Chondrocyte (in vitro differentiated cells): ENCODE measurements around the gene RPL10. TPM values are rescaled to one million over a fixed set of nuclear protein-coding genes. Genes with fewer than 3 reads are reported as not detected.
A peak's percentile ranks its signal among the peaks of the same experiment; 100 is the strongest.

Experiments used
- DNase-seq: peaks from one replicate; pipeline ENCODE4 v3.0.0; 2021; ENCODE audit warnings: mixed read lengths, low spot score
- H3K27ac Mint-ChIP-seq: one replicate; pipeline ENCODE4 v1.8.0; 2021; ENCODE audit warnings: mild to moderate bottlenecking, moderate library complexity, mixed read lengths; ENCODE audit not compliant: unreplicated experiment
- H3K27me3 Mint-ChIP-seq: 2 replicates; pipeline ENCODE4 v1.8.0; 2021; ENCODE audit warnings: low read depth, mixed read lengths
- H3K36me3 Mint-ChIP-seq: 2 replicates; pipeline ENCODE4 v1.8.0; 2021; ENCODE audit warnings: low read depth, mixed read lengths
- H3K4me1 Mint-ChIP-seq: 2 replicates; pipeline ENCODE4 v1.8.0; 2021; ENCODE audit warnings: low read depth, mild to moderate bottlenecking, mixed read lengths
- H3K4me3 Mint-ChIP-seq: one replicate; pipeline ENCODE4 v1.8.0; 2021; ENCODE audit warnings: mild to moderate bottlenecking, moderate library complexity, mixed read lengths; ENCODE audit not compliant: unreplicated experiment
- H3K9me3 Mint-ChIP-seq: 2 replicates; pipeline ENCODE4 v1.8.0; 2021; ENCODE audit warnings: low read depth, mixed read lengths
- CTCF ChIP-seq: fragments of 200-600 bp; sonication (generic); IDR thresholded peaks from 2 replicates; pipeline ENCODE4 v1.5.0; 2021; ENCODE audit warnings: antibody characterized with exemption, mild to moderate bottlenecking, moderate library complexity
- total RNA-seq: library from RNA; stranded (reverse); gene quantifications from 3 replicates; pipeline ENCODE4 v1.2.1, GENCODE V29; 2021

Gene RPL10
- total RNA-seq, 1 donor from 2014 or later = 2,160 TPM

GRCh38 chrX:154360155-154360713 lies 37.9 kb upstream of the RPL10 start:
- H3K4me3 Mint-ChIP-seq = no peak overlapping the region
- no peak for DNase-seq
- TF ChIP-seq CTCF = no peak
- peaks cover 25% of the 10 kb centered on the region for H3K4me1 Mint-ChIP-seq
- H3K27ac Mint-ChIP-seq = peak overlapping the region; percentile 54
- no peaks in the 10 kb centered on the region for H3K27me3 Mint-ChIP-seq
- peaks cover 22% of the 10 kb centered on the region for H3K36me3 Mint-ChIP-seq
- no peaks in the 10 kb centered on the region for H3K9me3 Mint-ChIP-seq

- H3K36me3 Mint-ChIP-seq = peaks cover 22% of the 10 kb centered on the region
- peak overlapping the region; percentile 45 for H3K27ac Mint-ChIP-seq
- no peak for TF ChIP-seq CTCF
- DNase-seq = no peak
- H3K4me3 Mint-ChIP-seq = no peak overlapping the region
- no peaks in the 10 kb centered on the region for H3K9me3 Mint-ChIP-seq
- peaks cover 33% of the 10 kb centered on the region for H3K4me1 Mint-ChIP-seq
- no peaks in the 10 kb centered on the region for H3K27me3 Mint-ChIP-seq
Measured at GRCh38 chrX:154362085-154362742, 36.0 kb upstream of the RPL10 start.

- Mint-ChIP-seq H3K9me3 (no peaks in the 10 kb centered on the region), H3K4me3 (no peak overlapping the region), H3K4me1 (peaks cover 32% of the 10 kb centered on the region), H3K36me3 (peaks cover 17% of the 10 kb centered on the region), H3K27me3 (no peaks in the 10 kb centered on the region), H3K27ac (peak overlapping the region; percentile 24)
- TF ChIP-seq CTCF = no peak
- no peak for DNase-seq
Measured at GRCh38 chrX:154363706-154364439, 34.3 kb upstream of the RPL10 start.

GRCh38 chrX:154365052-154365600 lies 33.1 kb upstream of the RPL10 start:
- no peak for DNase-seq
- H3K4me1 Mint-ChIP-seq = peaks cover 31% of the 10 kb centered on the region
- no peaks in the 10 kb centered on the region for H3K9me3 Mint-ChIP-seq
- peak overlapping the region; percentile 38 for H3K4me3 Mint-ChIP-seq
- H3K27me3 Mint-ChIP-seq = no peaks in the 10 kb centered on the region
- TF ChIP-seq CTCF = no peak
- no peak overlapping the region for H3K27ac Mint-ChIP-seq
- peaks cover 20% of the 10 kb centered on the region for H3K36me3 Mint-ChIP-seq

GRCh38 chrX:154365997-154366665 lies 32.0 kb upstream of the RPL10 start:
- no peak for DNase-seq
- H3K4me1 Mint-ChIP-seq = peaks cover 31% of the 10 kb centered on the region
- H3K36me3 Mint-ChIP-seq = peaks cover 20% of the 10 kb centered on the region
- TF ChIP-seq CTCF = no peak
- H3K9me3 Mint-ChIP-seq = no peaks in the 10 kb centered on the region
- peak overlapping the region; percentile 44 for H3K4me3 Mint-ChIP-seq
- peak overlapping the region; percentile 32 for H3K27ac Mint-ChIP-seq
- H3K27me3 Mint-ChIP-seq = no peaks in the 10 kb centered on the region
